HEK293T (cell line): Measurements from ENCODE around the gene SLC35F3.

Source experiments
- ARNT ChIP-seq: fragments of 450-650 bp; IDR thresholded peaks from 2 replicates; pipeline ENCODE4 v1.6.1; 2017; ENCODE audit warnings: mild to moderate bottlenecking
- BHLHE40 ChIP-seq: fragments of 450-650 bp; IDR thresholded peaks from 2 replicates; pipeline ENCODE4 v1.6.1; 2016; ENCODE audit warnings: mild to moderate bottlenecking, moderate library complexity, borderline replicate concordance
- ELF4 ChIP-seq: fragments of 450-650 bp; IDR thresholded peaks from 2 replicates; pipeline ENCODE4 v1.6.1; 2017; ENCODE audit warnings: antibody characterized with exemption
- FOXA1 ChIP-seq: fragments of 450-650 bp; IDR thresholded peaks from 2 replicates; pipeline ENCODE4 v1.6.1; 2016; ENCODE audit warnings: mild to moderate bottlenecking
- FOXK2 ChIP-seq: fragments of 450-650 bp; IDR thresholded peaks from 2 replicates; pipeline ENCODE4 v1.6.1; 2016; ENCODE audit warnings: mild to moderate bottlenecking
- SP1 ChIP-seq: fragments of 450-650 bp; IDR thresholded peaks from 2 replicates; pipeline ENCODE4 v1.6.1; 2017
- SUZ12 ChIP-seq: fragments of 450-650 bp; IDR thresholded peaks from 2 replicates; pipeline ENCODE4 v1.6.1; 2016; ENCODE audit warnings: mild to moderate bottlenecking

- TF ChIP-seq SP1: no peak
- TF ChIP-seq FOXK2: no peak
- no peak for TF ChIP-seq ARNT
- TF ChIP-seq ELF4: no peak
- no peak for TF ChIP-seq SUZ12
- no peak for TF ChIP-seq FOXA1
- TF ChIP-seq BHLHE40: no peak
Measured at GRCh38 chr1:234108921-234109320, 204.4 kb downstream of the SLC35F3 start.
